ENCODE results near the gene GULP1.
A peak's percentile ranks its signal among the peaks of the same experiment; 100 is the strongest.
"Not testable (repeated sequence)": the region's sequence is repeated elsewhere in the genome, so short reads cannot be mapped to it uniquely, and the experiment has no call there.

The GULP1 gene

GRCh38 chr2:188293601-188294351 lies 2.1 kb downstream of the GULP1 start:
- DNase-seq: peak; percentile 77

DNA sequence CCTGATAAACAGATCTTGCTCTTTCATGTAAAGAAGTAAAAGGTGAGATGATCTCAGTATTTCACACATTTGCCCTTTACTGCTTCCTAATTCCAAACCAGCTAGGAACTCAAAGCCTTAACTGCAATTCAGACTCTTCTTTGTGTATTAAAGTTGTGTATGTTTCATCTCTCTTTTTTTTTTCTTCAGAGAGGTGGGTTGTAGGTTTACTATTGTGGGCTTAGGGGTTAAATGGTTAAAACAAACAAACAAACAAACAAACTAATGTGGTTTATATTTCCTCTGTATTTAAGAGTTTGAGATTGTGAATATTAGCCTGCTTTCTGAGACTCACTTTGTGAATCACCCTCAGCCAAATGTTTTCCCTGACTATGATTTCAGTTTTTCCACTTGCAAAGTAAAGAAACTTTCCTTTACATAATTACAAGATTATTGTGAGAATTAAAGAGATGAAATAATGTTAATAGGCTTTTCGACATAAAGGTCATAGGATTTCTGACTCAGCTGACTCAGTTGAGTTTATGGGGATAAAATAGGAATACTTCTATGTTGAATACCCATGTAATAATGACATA lies 2.8 kb downstream of the GULP1 start:
- DNase-seq: no peak

DNA sequence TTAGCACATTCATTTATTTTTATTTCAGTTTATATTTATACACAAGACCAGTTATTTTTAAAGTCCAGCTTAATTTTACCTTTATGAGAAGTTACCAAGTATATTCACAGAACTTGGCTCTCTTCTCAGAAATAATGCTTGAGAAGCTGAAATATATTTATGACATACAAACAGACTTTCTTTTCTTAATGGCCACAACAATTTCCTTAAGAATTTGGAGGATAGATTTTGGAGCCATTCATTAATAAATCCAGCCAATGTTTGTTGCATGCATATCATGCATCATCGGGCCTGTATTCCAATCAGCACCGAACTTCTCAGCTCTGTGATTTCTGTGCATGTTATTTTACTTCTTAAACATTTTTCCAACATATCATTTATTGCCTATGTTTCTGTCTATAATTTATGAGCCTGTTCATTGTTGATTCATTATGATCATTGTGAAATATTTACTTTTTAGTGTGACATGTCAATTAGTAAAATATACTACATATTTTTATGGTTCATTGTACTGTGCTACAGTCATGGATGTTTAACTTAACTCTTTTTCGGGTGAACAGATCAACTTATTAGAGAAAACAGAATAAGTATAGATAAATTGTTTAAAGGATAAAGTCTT lies 3.5 kb downstream of the GULP1 start:
- no peak for DNase-seq

- DNase-seq: no peak
Measured at GRCh38 chr2:188297978-188298377, 6.3 kb downstream of the GULP1 start.

DNA sequence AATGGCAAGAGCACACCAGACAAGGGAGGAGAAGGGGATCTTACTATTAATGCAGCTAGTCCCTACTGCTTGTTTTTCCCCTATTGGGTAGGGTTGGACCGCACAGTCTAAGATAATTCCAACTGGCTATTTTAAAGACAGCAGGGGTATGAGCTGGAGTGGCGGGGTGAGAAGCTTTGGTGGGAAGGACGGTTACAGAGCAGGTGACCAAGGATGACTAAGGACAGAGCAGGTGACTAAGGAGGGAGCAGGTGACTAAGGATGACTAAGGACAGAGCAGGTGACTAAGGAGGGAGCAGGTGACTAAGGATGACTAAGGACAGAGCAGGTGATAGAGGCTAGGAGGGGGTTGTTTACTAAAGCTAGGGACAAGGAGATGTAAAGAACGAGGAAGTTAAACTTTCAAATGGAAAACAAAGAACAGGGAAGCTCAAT lies 7.3 kb downstream of the GULP1 start:
- DNase-seq: not testable (repeated sequence)

GRCh38 chr2:188303363-188304031 lies 11.8 kb downstream of the GULP1 start:
- no peak for DNase-seq

DNA sequence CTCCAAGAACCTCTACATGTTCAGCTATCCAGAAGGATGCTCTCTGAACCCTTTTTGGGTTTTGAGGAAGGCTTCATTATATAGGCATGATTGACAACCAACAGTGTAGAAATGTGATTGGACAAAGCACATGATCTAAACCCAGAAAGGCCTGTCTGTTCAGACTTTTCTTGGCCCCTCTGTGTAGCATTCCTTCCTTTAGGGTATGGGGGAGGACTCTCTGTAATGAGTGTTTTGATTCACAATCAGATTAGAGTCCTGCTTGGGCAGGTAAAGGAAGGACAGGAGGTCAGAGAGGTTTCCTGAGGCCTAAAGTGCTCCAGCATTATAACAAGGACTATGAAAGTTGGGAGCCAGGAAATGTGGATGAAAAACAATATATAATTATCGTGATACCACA lies 13.6 kb downstream of the GULP1 start:
- no peak for DNase-seq

DNA sequence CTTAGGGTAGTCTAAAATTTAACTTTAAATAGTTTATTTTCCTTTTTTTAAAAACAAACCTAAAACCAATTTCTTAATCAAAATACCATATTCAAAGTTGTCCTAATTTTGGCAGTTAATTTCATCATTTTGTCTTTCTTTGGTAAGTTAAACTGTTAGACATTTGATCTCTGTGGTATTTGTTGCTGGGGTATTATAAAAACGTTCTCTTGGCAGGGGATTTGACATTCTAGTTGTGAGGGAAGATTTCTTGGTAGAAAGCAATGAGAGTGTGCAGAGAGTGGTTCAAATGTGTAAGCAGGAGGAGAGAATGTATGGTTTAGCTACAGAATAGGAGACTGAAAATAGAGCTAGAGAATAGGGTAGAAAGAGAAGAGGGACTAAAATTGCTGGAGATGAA lies 14.6 kb downstream of the GULP1 start:
- no peak for DNase-seq

DNA sequence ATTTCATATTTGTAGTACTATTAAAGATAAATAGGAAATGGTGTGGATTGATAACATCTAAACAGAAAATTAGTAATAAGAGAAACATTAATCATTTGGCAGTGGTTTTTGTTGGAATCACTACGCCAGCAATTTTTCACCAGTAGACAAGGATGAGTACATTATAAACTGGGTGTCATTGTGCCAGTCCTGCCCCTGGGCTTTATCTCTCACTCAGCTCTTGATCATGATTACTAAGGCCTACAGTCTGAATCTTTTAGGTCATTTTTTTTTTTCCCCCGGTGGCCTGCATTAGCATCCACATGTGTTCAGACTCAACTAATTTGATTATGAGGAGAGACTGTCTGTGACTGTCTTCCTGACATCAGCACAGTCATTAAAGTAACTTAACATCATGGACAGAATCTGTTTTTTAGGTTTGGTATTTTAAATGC lies 16.2 kb downstream of the GULP1 start:
- DNase-seq: no peak

GRCh38 chr2:188308483-188308882 lies 16.8 kb downstream of the GULP1 start:
- no peak for DNase-seq

DNA sequence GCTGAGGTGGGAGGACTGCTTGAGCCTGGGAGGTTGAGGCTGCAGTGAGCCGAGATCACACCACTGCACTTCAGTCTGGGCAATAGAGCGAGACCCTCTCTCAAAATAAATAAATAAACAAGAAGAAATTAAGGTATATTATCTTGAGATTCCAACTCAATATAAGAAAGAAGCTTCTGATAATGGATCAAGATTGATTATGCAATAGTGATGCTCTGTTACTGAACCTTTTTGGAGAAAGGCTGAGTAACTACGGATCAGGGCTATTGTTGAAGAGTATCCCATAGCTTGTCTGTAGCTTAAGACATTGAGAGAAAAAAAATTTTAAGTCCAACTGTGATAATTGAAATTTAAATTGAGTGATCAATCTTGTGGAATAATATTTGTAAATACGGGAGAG lies 17.7 kb downstream of the GULP1 start:
- no peak for DNase-seq

GRCh38 chr2:188314314-188315054 lies 22.8 kb downstream of the GULP1 start:
- DNase-seq: no peak

- DNase-seq: no peak
Measured at GRCh38 chr2:188315750-188316149, 24.1 kb downstream of the GULP1 start.

DNA sequence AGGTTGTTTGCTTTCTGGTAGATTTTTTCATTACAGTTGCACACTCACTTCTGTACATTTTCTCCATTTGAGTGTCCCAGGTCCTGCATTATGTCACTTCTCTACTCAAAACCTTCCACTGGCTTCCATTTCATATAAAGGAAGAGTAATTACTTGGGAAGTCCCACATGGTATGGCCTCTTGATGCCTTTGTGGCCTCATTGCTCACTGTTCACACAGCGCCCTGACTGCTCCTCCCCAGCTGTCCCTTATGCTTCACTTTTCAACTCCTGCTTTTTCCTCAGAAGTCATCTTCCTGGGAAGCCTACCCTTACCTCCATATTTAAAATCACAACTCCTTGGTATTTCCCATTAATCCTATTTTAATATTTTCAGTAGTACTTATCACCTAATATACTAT lies 24.7 kb downstream of the GULP1 start:
- no peak for DNase-seq

- DNase-seq: no peak
Measured at GRCh38 chr2:188316791-188317423, 25.2 kb downstream of the GULP1 start.

- no peak for DNase-seq
Measured at GRCh38 chr2:188318161-188318749, 26.6 kb downstream of the GULP1 start.

DNA sequence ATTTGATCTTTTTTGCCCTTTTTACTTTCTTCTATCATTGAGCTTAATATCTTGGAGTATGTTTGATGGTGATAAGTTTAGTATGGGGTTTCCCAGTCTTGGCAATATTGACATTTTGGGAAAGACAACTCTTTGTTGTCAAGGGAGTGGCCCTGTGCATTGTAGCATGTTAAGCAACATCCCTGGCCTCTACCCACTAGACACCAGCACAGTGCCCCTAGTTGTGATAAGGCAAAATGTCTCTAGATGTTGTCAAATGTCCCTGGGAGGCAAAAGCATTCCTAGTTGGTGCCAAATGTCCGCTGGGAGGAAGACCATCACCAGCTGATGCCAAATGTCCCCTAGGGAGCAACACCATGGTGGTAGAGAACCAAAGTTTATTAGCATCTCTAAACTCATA lies 28.2 kb downstream of the GULP1 start:
- no peak for DNase-seq

- DNase-seq: no peak
Measured at GRCh38 chr2:188320861-188321260, 29.2 kb downstream of the GULP1 start.

DNA sequence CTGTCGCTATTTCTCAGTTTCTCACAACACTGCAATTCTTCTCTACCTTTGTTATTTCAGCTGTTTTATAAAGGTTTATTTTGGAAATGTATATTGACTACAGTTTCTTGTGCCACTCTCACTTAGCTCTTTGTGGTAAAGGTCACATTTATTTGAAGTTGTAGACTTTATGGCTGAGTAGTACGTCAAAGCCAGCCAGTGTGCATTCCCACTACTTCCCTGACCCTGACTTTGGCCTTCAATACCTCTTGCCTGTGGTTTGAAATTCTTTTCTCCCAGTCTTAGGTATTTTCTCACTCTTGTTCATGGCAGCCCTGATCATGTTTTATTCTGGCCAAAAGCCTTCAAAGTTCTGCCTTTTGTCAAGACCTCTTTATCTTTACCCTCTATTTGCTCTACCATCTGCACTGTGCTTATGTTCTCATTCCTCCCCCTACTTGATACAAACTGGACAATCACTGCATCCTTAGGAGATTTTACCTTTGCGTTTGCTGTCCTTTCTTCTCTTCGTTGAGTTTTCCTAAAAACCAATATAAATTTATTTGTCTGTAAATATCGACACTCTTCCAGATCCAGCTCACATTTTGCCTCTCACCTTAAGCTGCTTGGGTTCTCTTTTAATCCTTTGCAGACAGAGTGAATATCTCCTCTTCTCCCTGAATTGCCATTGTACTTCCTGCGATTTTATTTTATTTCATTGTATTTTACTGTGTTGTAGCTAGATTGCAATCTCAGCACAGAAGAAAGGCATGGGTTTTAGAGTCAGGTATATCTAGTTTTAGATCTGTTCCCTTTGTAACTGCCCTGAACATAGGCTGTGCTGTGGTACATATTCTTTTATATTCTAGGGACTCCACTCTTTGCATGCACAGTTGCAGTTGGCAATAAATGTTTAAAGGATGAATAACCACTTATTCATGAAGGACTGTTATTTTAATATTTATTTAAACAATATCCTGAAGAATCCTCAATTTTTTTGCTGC lies 31.2 kb downstream of the GULP1 start:
- no peak for DNase-seq

DNA sequence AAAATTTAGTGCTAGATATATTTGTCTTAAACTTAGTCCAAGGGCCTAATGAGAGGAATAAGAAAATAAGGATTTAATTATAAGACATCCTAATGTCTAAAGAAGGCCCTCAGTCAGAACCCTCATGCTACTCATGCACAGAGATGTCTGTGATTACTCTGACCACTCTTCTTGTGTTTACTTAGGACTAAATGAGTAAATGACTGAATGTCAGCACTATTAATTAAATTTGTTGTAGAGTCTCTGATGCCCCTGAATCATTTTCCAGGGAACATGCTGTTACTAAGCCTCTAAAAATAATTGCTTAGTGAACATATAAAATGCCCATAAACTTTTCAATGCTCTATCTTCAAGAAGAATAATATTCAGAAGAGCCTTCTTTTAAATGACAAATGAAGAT lies 32.4 kb downstream of the GULP1 start:
- no peak for DNase-seq

GRCh38 chr2:188326290-188326668 lies 34.6 kb downstream of the GULP1 start:
- DNase-seq: no peak
